Panc1 (cell line): ENCODE data around the gene ZBTB25. TPM values are rescaled to one million over a fixed set of nuclear protein-coding genes. Genes with fewer than 3 reads are reported as not detected.

ENCODE experiments used
- ATAC-seq: fragments of 200-7000 bp; cut with Tn5 transposase; 2 replicates; pipeline ENCODE4 v1.9.1; 2020; ENCODE audit warnings: mild to moderate bottlenecking, moderate library complexity
- BruUV-seq: library from RNA; stranded (reverse); fragments of 400-500 nt; replicated peaks from 2 replicates; lab custom pipeline; 2021; lab: Mats Ljungman, UMichigan
- CTCF ChIA-PET: fragments of 300-600 bp; sonication (Branson Sonifier 250); formaldehyde crosslinking; loops from one replicate; lab custom pipeline; 2022; ENCODE audit warnings: antibody characterized with exemption; lab: Charles Lee
- POLR2A ChIA-PET: fragments of 300-600 bp; sonication (Branson Sonifier 250); formaldehyde crosslinking; loops from one replicate; lab custom pipeline; 2022; ENCODE audit warnings: antibody characterized with exemption; lab: Charles Lee
- DNase-seq: peaks from one replicate; pipeline ENCODE4 v3.0.0-alpha.2; 2010; ENCODE audit warnings: low read depth, low spot score
- H3K27ac ChIP-seq: 2 replicates; pipeline ENCODE4 v1.5.1; 2011; ENCODE audit warnings: mild to moderate bottlenecking, low read length, inconsistent platforms
- H3K27me3 ChIP-seq: fragments of 200-500 bp; sonication (Bioruptor generic); 2 replicates; pipeline ENCODE4 v1.6.0; 2014; ENCODE audit warnings: low read length, inconsistent platforms; ENCODE audit not compliant: control insufficient read depth, insufficient read depth
- H3K36me3 ChIP-seq: fragments of 200-500 bp; sonication (Bioruptor generic); 2 replicates; pipeline ENCODE4 v1.5.1; 2014; ENCODE audit warnings: inconsistent platforms, mild to moderate bottlenecking, low read length, moderate library complexity; ENCODE audit not compliant: control insufficient read depth, insufficient read depth
- H3K4me1 ChIP-seq: 2 replicates; pipeline ENCODE4 v1.5.1; 2011; ENCODE audit warnings: inconsistent platforms, mild to moderate bottlenecking, low read length, moderate library complexity; ENCODE audit not compliant: control insufficient read depth, insufficient read depth
- H3K4me3 ChIP-seq, 2 experiments: 2 replicates each; pipeline ENCODE4 v1.5.1; 2011 to 2012; ENCODE audit warnings: low read depth in 2 of 2, low read length in 2 of 2, mild to moderate bottlenecking in 2 of 2, inconsistent platforms in 1 of 2, moderate library complexity in 1 of 2
- H3K9me3 ChIP-seq: fragments of 200-500 bp; sonication (Bioruptor generic); 2 replicates; pipeline ENCODE4 v1.5.1; 2014; ENCODE audit warnings: low read depth, mild to moderate bottlenecking, inconsistent platforms, low read length, moderate library complexity; ENCODE audit not compliant: control insufficient read depth, insufficient read depth
- POLR2AphosphoS5 ChIP-seq: IDR thresholded peaks from 2 replicates; pipeline ENCODE4 v1.6.1; 2012; ENCODE audit warnings: mild to moderate bottlenecking, low read depth, low read length, moderate library complexity
- SIN3A ChIP-seq: IDR thresholded peaks from 2 replicates; pipeline ENCODE4 v1.6.1; 2012; ENCODE audit warnings: low read depth, mild to moderate bottlenecking, low read length, moderate library complexity, borderline replicate concordance; ENCODE audit not compliant: insufficient read depth
- TCF7L2 ChIP-seq: IDR thresholded peaks from 2 replicates; pipeline ENCODE4 v1.6.1; 2011; ENCODE audit warnings: mild to moderate bottlenecking, low read depth, low read length, inconsistent platforms
- in situ Hi-C: cut with HindIII; loops from 2 replicates; pipeline ENCODE4 v1.10.0; 2016; ENCODE audit warnings: low sequenced_read_pairs, low pct_unique_long_range_greater_than_20kb
- intact Hi-C: fragments of 100-400 bp; cut with micrococcal nuclease; formaldehyde crosslinking; loops from one replicate; pipeline ENCODE4 v1.10.0; 2022; ENCODE audit not compliant: unreplicated experiment
- total RNA-seq: library from RNA; stranded (reverse); gene quantifications from one replicate; pipeline ENCODE4 v1.2.1, GENCODE V29; 2021; ENCODE audit not compliant: unreplicated experiment
- TF ChIP-seq, protein P1 (sequence below), 2 experiments: IDR thresholded peaks; 2 replicates each; pipeline ENCODE4 v1.6.1; 2011 to 2012; ENCODE audit warnings: low read depth in 2 of 2, control low read depth in 1 of 2, low read length in 1 of 2, mild to moderate bottlenecking in 1 of 2, moderate library complexity in 1 of 2; ENCODE audit not compliant: insufficient read depth in 1 of 2
- TF ChIP-seq, protein P2 (sequence below): fragments of 450-650 bp; IDR thresholded peaks from 2 replicates; pipeline ENCODE4 v1.5.1; 2017; ENCODE audit warnings: mild to moderate bottlenecking

ZBTB25 gene
- total RNA-seq, 1 experiment from 2014 or later: 9.0 TPM

DNA sequence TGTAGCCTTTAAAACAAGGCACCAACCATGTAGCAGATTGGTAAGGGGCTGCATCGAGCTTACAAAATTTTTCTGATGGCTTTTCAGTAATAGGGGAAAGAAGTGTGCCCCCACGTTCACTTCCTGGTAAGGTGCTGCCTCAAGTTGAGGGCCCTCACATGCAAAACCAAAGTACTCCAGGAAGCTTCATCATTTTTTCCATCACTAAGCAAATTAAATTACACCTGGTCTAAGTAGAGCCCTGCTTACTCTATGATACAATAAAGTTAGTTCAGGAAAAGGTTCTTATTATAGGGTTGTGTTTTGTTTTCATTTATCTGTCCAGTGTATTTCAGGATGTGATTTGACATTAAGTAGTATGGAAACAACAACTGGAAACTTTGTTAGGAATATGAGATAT is 53.4 kb downstream of the ZBTB25 start:
- in situ Hi-C loops: no loop called here
- ATAC-seq: no peak
- ChIA-PET POLR2A (no interaction called here), CTCF (no interaction called here)
- intact Hi-C loops: no loop called here
- Histone ChIP-seq H3K4me3 (no peak overlapping the region), H3K4me1 (no peaks in the 10 kb centered on the region), H3K27ac (no peak overlapping the region), H3K36me3 (peaks cover 7% of the 10 kb centered on the region), H3K9me3 (no peaks in the 10 kb centered on the region), H3K27me3 (no peaks in the 10 kb centered on the region)
- no peak for DNase-seq
- no peak for TF ChIP-seq POLR2AphosphoS5
- no peak for TF ChIP-seq TCF7L2
- TF ChIP-seq, protein P1, sequence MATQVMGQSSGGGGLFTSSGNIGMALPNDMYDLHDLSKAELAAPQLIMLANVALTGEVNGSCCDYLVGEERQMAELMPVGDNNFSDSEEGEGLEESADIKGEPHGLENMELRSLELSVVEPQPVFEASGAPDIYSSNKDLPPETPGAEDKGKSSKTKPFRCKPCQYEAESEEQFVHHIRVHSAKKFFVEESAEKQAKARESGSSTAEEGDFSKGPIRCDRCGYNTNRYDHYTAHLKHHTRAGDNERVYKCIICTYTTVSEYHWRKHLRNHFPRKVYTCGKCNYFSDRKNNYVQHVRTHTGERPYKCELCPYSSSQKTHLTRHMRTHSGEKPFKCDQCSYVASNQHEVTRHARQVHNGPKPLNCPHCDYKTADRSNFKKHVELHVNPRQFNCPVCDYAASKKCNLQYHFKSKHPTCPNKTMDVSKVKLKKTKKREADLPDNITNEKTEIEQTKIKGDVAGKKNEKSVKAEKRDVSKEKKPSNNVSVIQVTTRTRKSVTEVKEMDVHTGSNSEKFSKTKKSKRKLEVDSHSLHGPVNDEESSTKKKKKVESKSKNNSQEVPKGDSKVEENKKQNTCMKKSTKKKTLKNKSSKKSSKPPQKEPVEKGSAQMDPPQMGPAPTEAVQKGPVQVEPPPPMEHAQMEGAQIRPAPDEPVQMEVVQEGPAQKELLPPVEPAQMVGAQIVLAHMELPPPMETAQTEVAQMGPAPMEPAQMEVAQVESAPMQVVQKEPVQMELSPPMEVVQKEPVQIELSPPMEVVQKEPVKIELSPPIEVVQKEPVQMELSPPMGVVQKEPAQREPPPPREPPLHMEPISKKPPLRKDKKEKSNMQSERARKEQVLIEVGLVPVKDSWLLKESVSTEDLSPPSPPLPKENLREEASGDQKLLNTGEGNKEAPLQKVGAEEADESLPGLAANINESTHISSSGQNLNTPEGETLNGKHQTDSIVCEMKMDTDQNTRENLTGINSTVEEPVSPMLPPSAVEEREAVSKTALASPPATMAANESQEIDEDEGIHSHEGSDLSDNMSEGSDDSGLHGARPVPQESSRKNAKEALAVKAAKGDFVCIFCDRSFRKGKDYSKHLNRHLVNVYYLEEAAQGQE (IDR thresholded peaks at IDR 0.05; ENCODE audit: insufficient read depth in 1 of 2, low read depth in 2 of 2, low read length in 1 of 2): no peak
- no peak for TF ChIP-seq SIN3A
- BruUV-seq: no TSS peak

DNA sequence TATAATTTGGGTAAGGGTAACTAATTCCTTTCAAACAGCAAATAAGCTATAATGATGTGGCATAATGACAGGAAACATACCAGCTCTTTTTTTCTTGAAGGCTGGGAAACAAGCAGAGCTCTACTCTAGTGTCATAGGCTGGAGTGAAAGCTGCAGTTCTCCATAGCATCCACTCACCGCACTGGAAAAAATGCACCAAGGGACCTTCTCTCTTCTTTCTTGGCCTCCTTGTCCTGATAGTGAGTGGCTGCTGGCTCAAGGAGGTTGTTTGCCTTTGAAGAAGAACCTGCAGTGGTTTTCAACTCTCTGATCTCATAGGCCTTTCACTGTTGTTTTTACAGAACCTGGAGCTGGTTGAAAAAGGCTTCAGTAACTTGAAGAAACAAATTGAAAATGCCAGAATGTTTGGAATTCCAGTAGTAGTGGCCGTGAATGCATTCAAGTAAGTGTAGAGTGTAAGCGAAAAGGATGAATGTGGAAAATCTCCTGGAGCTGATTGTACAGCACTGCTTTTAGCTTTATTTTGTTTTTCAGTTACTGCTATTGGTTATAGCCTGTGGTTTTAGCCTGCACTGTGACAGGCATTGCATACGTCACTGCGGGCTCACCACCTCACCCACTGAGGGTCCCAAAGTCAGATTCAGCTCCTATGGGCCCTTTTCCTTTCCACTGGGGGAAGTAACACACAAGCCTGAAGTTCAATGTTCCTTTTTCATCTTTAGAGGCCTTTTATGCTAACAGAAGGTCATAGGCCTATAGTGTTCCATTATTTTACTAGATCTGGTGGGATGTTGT is 55.6 kb downstream of the ZBTB25 start:
- H3K9me3 ChIP-seq: no peaks in the 10 kb centered on the region
- H3K4me3 ChIP-seq: no peak overlapping the region
- DNase-seq (no peak), ATAC-seq (no peak)
- no peaks in the 10 kb centered on the region for H3K27me3 ChIP-seq
- BruUV-seq: no TSS peak
- intact Hi-C loops: no loop called here
- in situ Hi-C loops: no loop called here
- H3K27ac ChIP-seq: no peak overlapping the region
- H3K36me3 ChIP-seq: peaks cover 16% of the 10 kb centered on the region; the same call in 1 of the 2 replicates
- CTCF ChIA-PET: no interaction called here
- TF ChIP-seq, protein P1 (IDR thresholded peaks at IDR 0.05; ENCODE audit: insufficient read depth in 1 of 2, low read depth in 2 of 2, low read length in 1 of 2): no peak
- TF ChIP-seq TCF7L2 (no peak), POLR2AphosphoS5 (no peak), SIN3A (no peak)
- TF ChIP-seq, protein P2, sequence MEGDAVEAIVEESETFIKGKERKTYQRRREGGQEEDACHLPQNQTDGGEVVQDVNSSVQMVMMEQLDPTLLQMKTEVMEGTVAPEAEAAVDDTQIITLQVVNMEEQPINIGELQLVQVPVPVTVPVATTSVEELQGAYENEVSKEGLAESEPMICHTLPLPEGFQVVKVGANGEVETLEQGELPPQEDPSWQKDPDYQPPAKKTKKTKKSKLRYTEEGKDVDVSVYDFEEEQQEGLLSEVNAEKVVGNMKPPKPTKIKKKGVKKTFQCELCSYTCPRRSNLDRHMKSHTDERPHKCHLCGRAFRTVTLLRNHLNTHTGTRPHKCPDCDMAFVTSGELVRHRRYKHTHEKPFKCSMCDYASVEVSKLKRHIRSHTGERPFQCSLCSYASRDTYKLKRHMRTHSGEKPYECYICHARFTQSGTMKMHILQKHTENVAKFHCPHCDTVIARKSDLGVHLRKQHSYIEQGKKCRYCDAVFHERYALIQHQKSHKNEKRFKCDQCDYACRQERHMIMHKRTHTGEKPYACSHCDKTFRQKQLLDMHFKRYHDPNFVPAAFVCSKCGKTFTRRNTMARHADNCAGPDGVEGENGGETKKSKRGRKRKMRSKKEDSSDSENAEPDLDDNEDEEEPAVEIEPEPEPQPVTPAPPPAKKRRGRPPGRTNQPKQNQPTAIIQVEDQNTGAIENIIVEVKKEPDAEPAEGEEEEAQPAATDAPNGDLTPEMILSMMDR: no peak
- POLR2A ChIA-PET: interaction anchor here (0.6 kb wide), 1 partner anchor 46 kb away, joined by 7 read pairs; no protein-coding TSS in a partner anchor
- no peaks in the 10 kb centered on the region for H3K4me1 ChIP-seq
